Inflammatory macrophage treated with lipopolysaccharide for 4 hours (primary cell): ENCODE data around the gene PCBP4.
A peak's percentile ranks its signal among the peaks of the same experiment; 100 is the strongest.
"Not testable (repeated sequence)": the region's sequence is repeated elsewhere in the genome, so short reads cannot be mapped to it uniquely, and the experiment has no call there.

Experiments used
- DNase-seq: peaks from one replicate; pipeline ENCODE4 v3.0.0-alpha.2; 2020

Gene PCBP4

DNA sequence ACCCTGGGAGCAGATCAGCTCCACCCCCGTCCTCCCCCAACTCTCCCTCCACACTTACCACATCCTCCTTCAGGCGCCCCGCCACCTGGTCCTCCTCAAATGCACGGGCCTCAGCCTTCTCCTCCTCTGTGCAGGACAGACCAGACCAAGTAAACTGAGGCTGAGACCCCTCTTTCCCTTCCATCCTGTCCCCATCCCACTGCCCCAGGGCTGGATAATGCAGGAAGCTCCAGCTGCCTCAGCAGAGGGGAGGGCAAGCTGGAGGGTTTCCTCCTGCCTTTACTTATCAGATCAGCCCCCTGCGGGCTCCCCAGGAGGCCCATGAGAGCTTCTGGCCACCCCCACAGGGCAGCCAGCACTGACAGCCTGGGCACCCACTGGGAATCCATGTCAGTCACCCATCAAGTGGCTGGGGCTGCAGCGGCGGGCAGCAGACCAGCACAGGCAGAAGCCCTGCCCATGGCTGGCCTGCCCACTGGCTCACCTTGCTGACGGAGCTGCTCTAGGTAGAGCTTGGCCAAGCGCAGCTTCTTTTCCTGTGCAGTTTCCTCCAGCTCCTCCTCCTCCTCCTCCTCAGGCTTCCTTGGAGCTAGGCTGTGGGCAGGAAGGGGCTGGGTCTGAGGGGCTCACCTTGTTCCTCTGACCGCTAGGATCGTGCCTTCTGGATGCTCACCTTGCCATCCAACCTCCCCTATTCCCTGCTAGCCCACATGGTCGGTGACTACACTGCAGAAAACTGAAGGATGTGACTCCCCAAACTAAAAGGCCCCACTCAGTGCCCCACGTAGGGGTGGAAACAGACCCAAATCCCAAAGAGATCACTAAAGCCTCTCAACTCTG is 29.4 kb downstream of the PCBP4 start:
- DNase-seq = no peak

DNA sequence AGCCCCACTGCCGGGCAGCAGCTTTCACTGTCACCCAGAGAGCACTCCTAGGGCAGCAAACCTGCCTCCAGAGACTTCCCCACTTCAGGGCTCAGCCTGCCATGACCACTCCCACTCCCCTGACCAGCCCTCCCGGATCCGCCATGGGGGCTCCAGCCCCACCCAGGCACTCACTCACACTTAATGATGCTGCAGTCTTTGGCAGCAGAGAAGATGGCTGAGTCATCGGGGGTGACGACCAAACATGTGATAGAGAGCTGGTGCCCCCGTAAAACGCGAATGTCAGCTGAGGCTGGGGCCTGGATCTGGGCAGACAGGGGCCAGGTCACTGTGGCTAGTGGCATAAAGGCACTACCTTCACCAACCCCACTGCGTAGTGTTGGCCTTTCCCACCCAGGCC is 30.2 kb downstream of the PCBP4 start:
- no peak for DNase-seq

DNA sequence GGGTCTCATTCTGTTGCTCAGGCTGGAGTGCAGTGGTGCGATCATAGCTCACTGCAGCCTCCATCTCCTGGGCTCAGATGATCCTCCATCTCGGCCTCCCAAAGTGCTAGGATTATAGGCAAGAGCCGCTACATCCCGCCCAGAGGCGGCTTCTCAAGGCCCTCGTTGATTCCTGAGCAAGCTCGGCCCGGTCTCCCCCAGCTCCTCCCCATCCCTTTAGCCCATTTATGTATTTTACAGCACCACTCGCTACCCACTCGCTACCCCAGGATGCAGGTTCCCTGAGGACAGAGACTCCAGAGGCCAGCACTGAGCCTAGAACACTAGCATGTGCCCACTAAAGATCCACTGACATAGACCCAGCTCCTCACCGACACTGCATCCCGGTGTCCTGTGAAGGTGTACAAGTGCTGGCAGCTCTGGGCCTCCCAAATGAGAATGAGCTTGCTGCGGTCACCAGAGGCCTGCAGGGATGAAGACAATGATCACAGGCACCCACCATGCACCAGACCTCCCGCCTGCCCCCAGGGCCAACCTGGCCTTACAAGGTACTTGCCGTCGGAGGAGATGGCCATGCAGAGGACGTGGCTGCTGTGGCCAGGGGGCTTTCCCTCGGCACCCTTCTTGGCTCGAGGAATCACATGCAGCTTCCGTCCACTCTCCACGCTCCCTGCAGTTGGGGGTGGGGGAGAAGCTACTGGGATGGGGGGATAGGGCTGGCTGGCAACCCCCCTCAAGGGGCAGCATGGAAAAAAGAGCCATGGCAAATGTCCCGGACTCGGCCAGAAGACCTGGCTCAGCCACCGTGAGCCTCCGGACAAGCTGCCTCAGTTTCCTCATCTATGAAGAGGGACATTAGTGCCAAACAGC is 31.1 kb downstream of the PCBP4 start:
- DNase-seq = no peak

DNA sequence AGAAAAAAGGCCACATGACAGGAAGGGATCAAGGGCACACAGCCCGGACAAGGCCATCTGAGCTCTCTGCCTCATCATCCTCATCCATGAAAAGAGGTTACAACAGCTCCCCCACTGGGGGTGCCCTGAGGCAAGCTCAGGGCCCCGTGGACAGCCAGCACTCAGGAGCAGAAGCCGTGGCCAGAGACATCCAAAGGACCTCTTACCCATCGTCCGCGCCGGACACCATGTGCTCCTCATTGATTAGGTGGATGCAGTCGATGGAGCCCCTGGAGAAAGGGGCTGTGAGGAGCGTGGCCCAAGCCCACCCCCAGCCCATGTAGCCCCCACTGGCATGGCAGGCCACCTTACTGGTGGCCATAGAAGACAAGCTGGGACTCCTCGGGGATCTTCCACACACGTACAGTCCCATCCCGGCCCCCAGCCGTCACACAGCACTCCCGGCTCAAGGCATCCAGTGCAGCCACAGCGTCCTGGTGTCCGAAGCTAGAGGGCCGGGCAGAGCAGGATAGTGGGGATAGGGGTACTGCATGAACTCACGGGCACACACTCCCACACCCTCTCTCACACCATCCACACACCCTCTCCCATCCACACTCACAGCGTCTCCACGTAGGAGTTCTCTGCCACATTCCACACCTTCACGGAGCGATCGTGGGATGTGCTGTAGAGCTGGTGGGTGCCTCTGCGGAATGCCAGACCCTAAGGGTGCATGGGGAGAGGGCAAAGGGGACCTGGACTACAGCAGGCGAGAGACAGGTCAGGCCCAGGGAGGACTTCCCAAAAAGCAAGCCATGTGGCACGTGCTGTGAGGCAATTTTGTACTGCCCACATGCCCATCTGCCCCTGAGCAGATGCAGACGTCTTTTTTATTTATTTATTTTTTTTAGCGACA is 32.0 kb downstream of the PCBP4 start:
- no peak for DNase-seq

DNA sequence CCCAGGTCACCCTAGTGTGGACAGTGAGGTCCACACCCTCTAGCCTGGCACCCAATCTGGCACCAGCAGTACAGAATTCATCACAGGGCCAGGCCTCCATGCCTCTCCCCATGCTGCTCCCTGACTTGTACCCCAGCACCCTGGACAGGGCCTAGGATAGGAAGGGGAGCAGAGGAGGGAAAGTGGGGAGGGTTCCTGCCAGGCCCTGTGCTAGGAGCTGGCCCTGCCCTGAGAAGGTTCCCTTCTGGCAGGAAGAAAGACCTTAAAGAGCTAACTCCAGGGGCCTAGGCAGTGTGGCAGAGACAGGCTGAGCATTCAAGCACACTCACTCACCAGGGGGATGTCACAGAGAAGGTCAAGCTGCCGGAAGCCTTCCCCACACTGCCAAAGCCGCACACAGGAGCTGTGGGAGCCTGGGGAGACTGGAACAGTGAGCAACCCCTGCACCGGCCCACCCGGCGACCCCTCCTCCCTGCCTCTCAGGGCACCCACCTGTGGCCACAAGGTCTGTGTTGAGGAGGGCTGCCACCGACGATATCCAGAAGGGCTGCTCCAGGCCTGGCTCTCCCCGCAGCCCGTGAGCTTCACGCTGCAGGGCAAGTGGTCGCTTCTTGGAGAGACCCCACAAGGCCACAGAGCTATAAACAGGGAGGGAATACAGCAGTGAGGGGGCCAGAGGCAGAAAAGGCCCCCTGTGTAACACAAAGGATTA is 33.0 kb downstream of the PCBP4 start:
- no peak for DNase-seq

DNA sequence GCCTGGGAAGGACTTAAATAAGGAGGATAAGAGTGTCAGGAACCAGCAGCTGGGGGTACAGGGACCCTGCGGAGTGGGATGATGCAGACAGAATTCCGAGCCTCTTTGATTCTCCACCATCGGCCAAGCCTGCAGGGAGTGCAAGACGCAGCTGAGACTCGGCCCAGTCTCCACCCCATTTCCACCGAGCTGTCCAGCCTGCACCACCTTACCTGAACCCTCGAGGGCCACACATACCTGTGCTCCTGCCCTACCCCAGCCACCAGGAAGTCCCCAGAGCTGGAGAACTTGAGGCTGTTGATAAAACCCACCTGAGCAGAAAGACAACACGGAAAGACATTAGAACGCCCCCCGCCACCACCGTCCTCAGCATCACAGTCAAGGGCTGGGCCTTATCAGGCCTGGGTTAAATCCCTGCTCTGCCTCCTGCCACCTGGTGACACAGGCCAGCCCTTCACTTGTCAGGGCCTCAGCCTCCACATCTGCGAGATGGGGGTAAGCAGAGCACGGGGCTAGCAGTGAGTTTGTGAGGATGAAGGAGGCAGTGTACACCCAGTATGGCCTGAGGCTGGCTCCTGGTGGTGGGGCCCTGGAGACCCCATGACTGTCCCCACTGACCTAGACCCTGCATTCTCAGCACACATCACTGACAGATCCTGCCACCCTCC is 33.6 kb downstream of the PCBP4 start:
- DNase-seq = no peak

DNA sequence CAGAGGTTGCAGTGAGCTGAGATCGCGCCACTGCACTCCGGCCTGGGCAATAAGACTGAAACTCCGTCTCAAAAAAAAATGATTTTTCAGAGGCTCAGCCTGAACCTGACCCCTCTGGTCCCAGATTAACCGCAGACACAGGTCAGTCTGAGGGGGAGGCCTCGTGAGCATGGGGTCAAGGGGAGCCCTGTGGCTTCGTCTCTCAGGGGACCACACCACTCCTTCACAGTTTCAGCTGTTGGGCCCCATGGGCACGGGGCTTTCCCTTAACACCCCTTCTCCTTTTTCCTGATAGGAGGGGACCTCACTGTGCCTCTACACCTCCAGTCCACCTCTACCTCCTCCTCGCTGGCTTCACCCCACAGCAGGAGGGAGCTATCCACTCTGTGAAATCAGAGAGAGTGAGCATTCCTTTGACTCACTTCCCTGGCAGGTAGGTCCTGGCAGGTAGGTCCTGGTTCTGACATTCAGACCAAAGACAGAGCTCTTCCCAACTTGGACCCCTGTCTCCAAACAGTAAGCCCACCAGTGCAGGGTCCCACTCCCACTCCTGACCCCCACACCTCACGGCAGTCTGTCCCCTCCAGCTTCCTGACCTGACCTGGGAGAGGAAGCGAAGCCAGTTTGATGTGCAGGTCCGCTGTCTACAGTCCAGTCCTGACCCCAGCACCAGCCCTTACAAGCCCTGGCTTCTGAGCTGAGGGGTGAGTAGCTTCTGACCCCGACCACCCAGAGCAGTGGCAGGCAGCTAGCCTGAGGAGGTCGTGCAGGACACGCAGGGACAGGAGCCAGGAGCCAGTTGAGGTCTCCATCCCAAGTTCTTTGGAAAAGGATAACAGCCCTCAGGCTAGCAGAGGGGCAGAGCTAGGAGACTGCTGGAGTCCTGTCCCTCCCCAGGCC is 34.5 kb downstream of the PCBP4 start:
- DNase-seq = no peak

DNA sequence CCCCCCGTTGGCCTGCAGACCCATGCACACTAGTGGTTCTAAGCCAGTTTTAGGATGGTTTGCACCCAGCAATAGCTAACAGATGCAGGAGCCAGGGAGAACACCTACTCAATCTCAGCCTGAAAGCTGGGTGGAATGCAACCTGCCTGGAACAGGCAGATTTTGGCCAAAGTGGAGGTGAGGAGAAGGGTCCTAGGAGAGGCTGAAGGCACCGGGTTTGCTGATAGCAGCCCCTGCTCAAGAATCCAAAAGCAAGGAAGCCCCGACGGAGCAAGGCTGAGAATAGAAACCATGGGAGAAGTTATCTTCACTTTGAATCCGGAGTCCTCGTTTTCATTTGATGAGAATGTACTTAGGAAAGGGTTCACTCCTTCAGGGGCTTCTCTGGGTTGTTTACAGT is 35.5 kb downstream of the PCBP4 start:
- DNase-seq = no peak

DNA sequence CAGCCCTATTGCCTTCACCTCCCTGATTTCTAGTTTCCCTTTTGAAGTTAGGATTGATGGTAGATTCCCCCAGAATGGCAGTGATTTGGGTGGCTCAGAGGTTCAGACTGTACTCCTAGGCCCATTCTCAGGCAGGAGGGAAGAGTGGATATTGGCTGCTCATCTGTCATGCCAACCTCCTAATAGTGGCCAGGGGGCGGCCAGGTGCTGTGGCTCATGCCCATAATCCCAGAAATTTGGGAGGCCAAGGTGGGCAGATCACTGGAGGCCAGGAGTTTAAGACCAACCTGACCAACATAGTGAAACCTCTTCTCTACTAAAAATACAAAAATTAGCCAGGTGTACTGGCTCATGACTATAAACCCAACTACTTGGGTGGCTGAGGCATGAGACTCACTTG is 36.8 kb downstream of the PCBP4 start:
- DNase-seq = no peak

DNA sequence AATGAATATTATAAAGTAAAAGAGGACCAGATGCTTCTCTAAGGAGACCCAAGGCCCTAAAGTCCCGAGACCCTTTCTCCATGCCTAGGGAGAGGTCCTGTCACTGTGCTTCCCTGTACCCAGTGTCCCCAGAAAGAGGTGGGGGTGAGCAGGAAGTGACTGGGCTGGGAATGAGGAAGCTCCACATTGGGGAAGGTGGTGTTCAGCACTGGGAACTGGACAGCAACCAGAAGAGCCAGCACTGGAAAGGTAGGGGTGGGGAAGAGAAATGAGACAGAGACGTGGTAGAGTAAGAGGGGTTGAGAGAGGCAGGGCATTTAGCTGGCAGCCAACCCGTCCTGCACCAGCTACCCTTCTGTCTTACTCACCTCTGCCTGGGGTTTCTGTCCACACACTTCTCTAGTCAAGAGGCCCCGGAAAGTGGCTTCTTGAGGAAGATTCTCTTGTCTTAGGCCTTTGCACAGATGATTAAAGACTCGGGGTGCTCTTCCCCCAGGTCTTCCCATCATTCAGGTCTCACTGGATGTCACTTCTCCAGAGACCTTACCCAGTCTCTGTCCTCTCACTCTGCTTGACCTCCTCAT is 37.7 kb downstream of the PCBP4 start:
- DNase-seq = peak; percentile 9

DNA sequence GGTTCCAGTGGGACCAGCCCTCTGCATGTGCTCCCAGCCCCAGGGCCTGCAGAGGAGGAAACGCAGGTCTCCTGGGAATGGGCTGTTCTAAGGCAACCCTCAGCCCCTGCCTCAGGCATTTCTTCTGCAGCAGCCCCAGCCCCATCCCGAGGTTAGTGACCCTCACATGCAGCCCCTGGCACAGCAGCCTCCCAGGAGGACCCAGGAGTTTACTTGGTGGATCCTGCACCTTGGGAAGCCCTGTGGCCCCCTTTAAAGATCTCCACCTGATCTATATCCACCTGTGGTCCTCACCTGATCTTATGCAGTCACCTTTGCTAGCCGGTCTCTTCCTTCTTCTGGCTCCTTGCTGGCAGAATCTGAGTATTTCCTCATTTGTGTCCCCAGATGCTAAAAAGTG is 38.3 kb downstream of the PCBP4 start:
- DNase-seq = not testable (repeated sequence)

DNA sequence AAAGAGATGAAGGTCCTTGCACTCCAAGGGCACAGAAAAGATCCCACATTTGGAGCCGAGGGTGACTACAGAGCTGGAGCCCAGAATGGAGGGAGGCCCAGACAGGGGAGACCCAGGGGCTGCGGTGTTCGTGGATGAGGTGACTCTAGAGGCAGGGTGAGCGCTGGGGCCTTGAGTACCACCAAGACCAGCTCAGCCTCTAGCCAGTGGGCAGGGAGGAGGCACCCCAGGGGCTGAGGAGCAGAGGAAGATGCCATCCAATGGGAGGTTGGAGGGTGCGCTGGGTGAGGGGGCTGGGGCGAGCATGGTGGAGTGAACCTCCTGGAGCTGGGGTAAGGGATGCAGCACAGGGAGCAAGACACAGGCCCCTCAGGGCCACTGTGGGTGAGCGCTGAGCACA is 38.8 kb downstream of the PCBP4 start:
- DNase-seq = no peak

DNA sequence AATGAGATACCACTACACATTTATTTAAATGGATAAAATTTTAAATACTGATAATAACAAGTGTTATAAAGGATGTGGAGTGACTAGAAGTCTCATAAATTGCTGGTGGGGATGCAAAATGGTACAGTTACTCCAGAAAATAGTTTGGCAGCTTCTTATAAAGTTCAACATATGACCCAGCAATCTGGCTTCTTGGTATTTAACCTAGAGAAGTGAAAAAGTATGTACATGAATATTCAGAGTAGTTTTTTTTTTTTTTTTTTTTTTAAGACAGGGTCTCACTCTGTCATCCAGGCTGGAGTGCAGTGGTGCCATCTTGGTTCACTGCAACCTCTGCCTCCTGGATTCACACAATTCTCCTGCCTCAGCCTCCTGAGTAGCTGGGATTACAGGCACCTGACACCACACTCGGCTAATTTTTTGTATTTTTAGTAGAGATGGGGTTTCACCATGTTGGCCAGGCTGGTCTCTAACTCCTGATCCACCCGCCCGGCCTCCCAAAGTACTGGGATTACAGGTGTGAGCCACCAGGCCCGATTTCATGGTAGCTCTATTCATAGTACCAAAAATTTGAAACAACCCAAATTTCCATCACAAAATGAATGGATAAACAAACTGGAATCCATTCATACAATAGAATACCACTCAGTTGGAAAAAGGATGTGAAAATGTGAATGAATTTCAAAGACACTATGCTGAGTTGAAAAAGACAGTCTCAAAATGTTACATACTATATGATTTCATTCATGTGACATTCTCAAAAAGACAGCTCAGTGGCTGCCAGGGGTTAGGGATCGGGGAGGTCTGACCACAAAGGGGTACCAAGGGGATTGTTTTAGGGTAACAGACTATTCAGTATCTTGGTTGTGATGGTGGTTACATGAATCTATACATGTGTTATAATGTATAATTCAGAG is 39.9 kb downstream of the PCBP4 start:
- DNase-seq = no peak

DNA sequence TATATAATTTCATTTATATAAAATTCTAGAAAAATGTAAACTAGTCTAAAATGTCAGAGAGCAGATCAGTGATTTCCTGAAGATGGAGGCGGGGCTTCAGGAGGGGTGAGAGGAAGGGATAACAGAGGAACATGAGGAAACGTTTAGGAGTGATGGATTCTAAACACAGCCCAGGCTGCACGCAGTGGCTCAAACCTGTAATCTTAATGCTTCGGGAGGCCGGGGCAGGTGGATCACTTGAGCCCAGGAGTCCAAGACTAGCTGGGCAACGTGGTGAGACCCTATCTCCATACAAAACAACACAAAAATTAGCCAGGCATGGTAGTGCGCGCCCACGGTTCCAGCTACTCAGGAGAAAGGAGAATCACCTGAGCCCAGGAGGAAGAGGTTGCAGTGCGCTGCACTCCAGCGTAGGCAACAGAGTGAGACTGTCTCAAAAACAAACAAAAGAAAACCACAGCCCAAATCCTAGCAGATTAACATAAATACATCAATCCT is 46.1 kb downstream of the PCBP4 start:
- DNase-seq = no peak

DNA sequence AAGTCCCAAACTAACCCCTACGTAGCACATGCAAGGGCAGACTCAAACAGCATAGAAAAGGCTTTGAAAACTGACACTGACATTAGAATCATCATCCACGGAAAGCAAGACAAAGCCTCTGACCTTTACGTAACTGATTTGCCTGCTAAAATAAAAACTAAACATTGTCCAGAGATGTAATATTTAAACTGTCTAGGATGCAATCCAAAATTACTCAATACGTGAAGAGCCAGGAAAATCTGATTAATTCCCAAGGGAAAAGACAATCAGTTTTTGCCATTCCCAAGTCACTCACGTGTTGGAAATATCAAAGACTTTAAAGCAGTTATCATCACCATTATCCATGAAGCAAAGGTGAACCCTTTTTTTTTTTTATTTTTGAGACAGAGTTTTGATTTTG is 50.8 kb downstream of the PCBP4 start:
- DNase-seq = no peak

DNA sequence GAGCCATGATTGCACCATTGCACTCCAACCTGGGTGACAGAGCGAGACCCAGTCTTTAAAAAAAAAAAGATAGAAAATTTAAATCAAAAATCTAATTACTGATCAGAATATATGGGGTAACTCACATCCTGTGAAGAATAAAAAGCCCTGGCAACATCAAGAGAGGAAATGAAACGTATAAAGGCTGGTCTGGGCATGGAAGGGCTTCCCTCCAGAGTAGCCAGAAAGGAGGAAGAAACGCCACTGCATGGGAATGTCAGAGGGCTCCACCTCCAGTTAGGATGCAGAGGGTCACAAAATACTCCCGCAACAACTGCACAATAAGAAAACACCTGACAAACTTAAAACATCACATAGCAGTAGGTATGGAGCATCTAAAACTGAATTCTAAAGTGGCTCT is 59.2 kb downstream of the PCBP4 start:
- no peak for DNase-seq
